Stimulated activated CD4-positive, alpha-beta T cell treated with anti-CD3 and anti-CD28 coated beads, TNF-alpha, amount 100 ng/mL, for 1 hour (primary cell): ENCODE results near the gene SLC25A40.
A peak's percentile ranks its signal among the peaks of the same experiment; 100 is the strongest.
"Not testable (repeated sequence)": the region's sequence is repeated elsewhere in the genome, so short reads cannot be mapped to it uniquely, and the experiment has no call there.

Experiments
- DNase-seq, 3 donors: peaks; one replicate each; pipeline ENCODE4 v3.0.0-alpha.2; 2020; ENCODE audit warnings: low read depth in 3 of 3, low spot score in 1 of 3

SLC25A40 gene

GRCh38 chr7:87876040-87876868 lies at the start of gene SLC25A40, which contains the start of gene DBF4:
TSS of gene SLC25A40 (minus strand) at chr7:87876360. CDS start at chr7:87858727, 17,633 bp downstream.
TSS of gene DBF4 (plus strand) at chr7:87876493. CDS start at chr7:87876733, 240 bp downstream.
- DNase-seq = peak; percentile 74 to 94 (median 89)

GRCh38 chr7:87922759-87923395 lies 46.7 kb upstream of the SLC25A40 start:
- not testable (repeated sequence) for DNase-seq

GRCh38 chr7:87920578-87920977 lies 44.4 kb upstream of the SLC25A40 start:
- DNase-seq = no peak

- no peak for DNase-seq
Observed at GRCh38 chr7:87919875-87920274, 43.7 kb upstream of the SLC25A40 start.

GRCh38 chr7:87918740-87919139 lies 42.6 kb upstream of the SLC25A40 start:
- no peak for DNase-seq

- no peak for DNase-seq
Observed at GRCh38 chr7:87912121-87912520, 36.0 kb upstream of the SLC25A40 start.

GRCh38 chr7:87908814-87909213 lies 32.7 kb upstream of the SLC25A40 start:
- DNase-seq = not testable (repeated sequence)

- DNase-seq = not testable (repeated sequence)
Observed at GRCh38 chr7:87907136-87907906, 31.2 kb upstream of the SLC25A40 start.

GRCh38 chr7:87899255-87899654 lies 23.1 kb upstream of the SLC25A40 start:
- DNase-seq = no peak

- DNase-seq = no peak
Observed at GRCh38 chr7:87895363-87895762, 19.2 kb upstream of the SLC25A40 start.

- no peak for DNase-seq
Observed at GRCh38 chr7:87886875-87887274, 10.7 kb upstream of the SLC25A40 start.

- no peak for DNase-seq
Observed at GRCh38 chr7:87885018-87885417, 8.9 kb upstream of the SLC25A40 start.

- DNase-seq = no peak
Observed at GRCh38 chr7:87882151-87882937, 6.2 kb upstream of the SLC25A40 start.

GRCh38 chr7:87878208-87878735 lies 2.1 kb upstream of the SLC25A40 start:
- DNase-seq = no peak

- no peak for DNase-seq
Observed at GRCh38 chr7:87877366-87878040, 1.3 kb upstream of the SLC25A40 start.

GRCh38 chr7:87876869-87877234 lies 692 bp upstream of the SLC25A40 start:
- peak in 1 of 3 donors; percentile 23 for DNase-seq

- DNase-seq = peak in 1 of 3 donors; percentile 1
Observed at GRCh38 chr7:87875151-87876039, 765 bp downstream of the SLC25A40 start.

GRCh38 chr7:87874066-87874465 lies 2.1 kb downstream of the SLC25A40 start:
- DNase-seq = no peak

GRCh38 chr7:87873328-87873727 lies 2.8 kb downstream of the SLC25A40 start:
- DNase-seq = not testable (repeated sequence)
